HG02623 (cell line): ENCODE data around the gene ZC2HC1B.
"Not testable (repeated sequence)": the region's sequence is repeated elsewhere in the genome, so short reads cannot be mapped to it uniquely, and the experiment has no call there.

Experiments used
- ATAC-seq: cut with Tn5 transposase; IDR thresholded peaks from one replicate; pipeline ENCODE4 v1.9.1; 2021; ENCODE audit warnings: moderate library complexity; ENCODE audit not compliant: unreplicated experiment

ZC2HC1B gene

GRCh38 chr6:143864234-143864633 is at the start of gene ZC2HC1B:
Gene ZC2HC1B, plus strand, starts transcription at chr6:143864474. Its CDS starts 66 bp downstream, at chr6:143864540.
- ATAC-seq = no peak

GRCh38 chr6:143817621-143818020 is 46.7 kb upstream of the ZC2HC1B start:
- no peak for ATAC-seq

GRCh38 chr6:143821359-143821758 is 42.9 kb upstream of the ZC2HC1B start:
- no peak for ATAC-seq

GRCh38 chr6:143822584-143823024 is 41.7 kb upstream of the ZC2HC1B start:
- no peak for ATAC-seq

GRCh38 chr6:143823548-143823947 is 40.7 kb upstream of the ZC2HC1B start:
- ATAC-seq = no peak

- ATAC-seq = no peak
Measured at GRCh38 chr6:143828572-143828971, 35.7 kb upstream of the ZC2HC1B start.

- ATAC-seq = no peak
Measured at GRCh38 chr6:143836150-143836549, 28.1 kb upstream of the ZC2HC1B start.

- ATAC-seq = no peak
Measured at GRCh38 chr6:143838395-143838794, 25.9 kb upstream of the ZC2HC1B start.

GRCh38 chr6:143839196-143839595 is 25.1 kb upstream of the ZC2HC1B start:
- no peak for ATAC-seq

GRCh38 chr6:143840595-143841265 is 23.5 kb upstream of the ZC2HC1B start:
- no peak for ATAC-seq

- ATAC-seq = no peak
Measured at GRCh38 chr6:143842461-143842901, 21.8 kb upstream of the ZC2HC1B start.

- peak; percentile 100 for ATAC-seq
Measured at GRCh38 chr6:143842902-143843676, 21.2 kb upstream of the ZC2HC1B start, which contains the start of gene LTV1. Gene LTV1, plus strand, starts transcription at chr6:143843338. Its CDS starts 140 bp downstream, at chr6:143843478.

- ATAC-seq = peak; percentile 1
Measured at GRCh38 chr6:143843677-143843999, 20.6 kb upstream of the ZC2HC1B start.

GRCh38 chr6:143844006-143844405 is 20.3 kb upstream of the ZC2HC1B start:
- no peak for ATAC-seq

- ATAC-seq = no peak
Measured at GRCh38 chr6:143845033-143845432, 19.2 kb upstream of the ZC2HC1B start.

- ATAC-seq = not testable (repeated sequence)
Measured at GRCh38 chr6:143851706-143852105, 12.6 kb upstream of the ZC2HC1B start.

GRCh38 chr6:143855057-143855456 is 9.2 kb upstream of the ZC2HC1B start:
- not testable (repeated sequence) for ATAC-seq

- ATAC-seq = not testable (repeated sequence)
Measured at GRCh38 chr6:143856762-143857161, 7.5 kb upstream of the ZC2HC1B start.

GRCh38 chr6:143857651-143858050 is 6.6 kb upstream of the ZC2HC1B start:
- ATAC-seq = no peak

GRCh38 chr6:143859891-143860660 is 4.2 kb upstream of the ZC2HC1B start:
- ATAC-seq = no peak

GRCh38 chr6:143863771-143864170 is 503 bp upstream of the ZC2HC1B start:
- no peak for ATAC-seq
